Heart left ventricle (tissue), 13 donors: Measurements from ENCODE around the gene MALRD1.

Experiments used
- CTCF ChIP-seq, 12 donors: fragments of 200-600 bp; sonication (generic) in 4 of 12; IDR thresholded peaks; one replicate each; pipeline versions ENCODE4 v1.5.0 to v1.8.0; 2018 to 2022; ENCODE audit warnings: antibody characterized with exemption in 12 of 12, mild to moderate bottlenecking in 5 of 12
- POLR2A ChIP-seq, 2 donors: fragments of 450-650 bp; IDR thresholded peaks; one replicate each; pipeline ENCODE4 v1.6.1; 2017; ENCODE audit warnings: antibody characterized with exemption in 2 of 2, mild to moderate bottlenecking in 2 of 2, moderate library complexity in 2 of 2
- donor health status: ischemic (EF 13 %, LVEDD 7.1; RV severe dilation, severe dysfunction).
- donor health status: DM: no; HTN: yes; CAD: no.
- donor health status: DM: no; HTN: no; CAD: no.
- donor health status: ischemic (EF 25% LVEDD 6.9; RV normal size, moderate dysfunction).
- donor health status: ischemic (EF 25% LVEDD 5.7; RV mildly dilated, moderate dysfunction).
- donor health status: ischemic (EF 35%, LVEDD 5.7; RV mildly dilated, moderate dysfunction).
- donor health status: nonischemic (EF 11% LVEDD 7.7; RV severe dilation, severe dysfunction).
- donor health status: DM: yes; HTN: yes; CAD: no.
- donor health status: PGD.
- donor health status: ischemic (EF 29% LVEDD 5.4; RV normal size, mild dysfunction).
- donor health status: nonischemic (EF 23%, LVEDD 6.1; RV moderate dilation, normal function).

GRCh38 chr10:19532411-19532810 is 483.8 kb downstream of the MALRD1 start:
- TF ChIP-seq POLR2A (IDR thresholded peaks at IDR 0.05) (no peak), CTCF (IDR thresholded peaks at IDR 0.05) (no peak)
